H1 (cell line): ENCODE results near the gene TRPV4. TPM values are rescaled to one million over a fixed set of nuclear protein-coding genes. Genes with fewer than 3 reads are reported as not detected.

Experiments
- CTCF ChIA-PET: fragments of 300-600 bp; sonication (Branson Sonifier 250); formaldehyde crosslinking; loops from one replicate; lab custom pipeline; 2021; ENCODE audit not compliant: partially characterized antibody; lab: Charles Lee
- POLR2A ChIA-PET: fragments of 300-600 bp; sonication (Branson Sonifier 250); formaldehyde crosslinking; loops from one replicate; lab custom pipeline; 2021; ENCODE audit warnings: inconsistent platforms; ENCODE audit not compliant: partially characterized antibody; lab: Charles Lee
- DNase-seq, 2 experiments: peaks; one replicate each; pipeline versions ENCODE4 v3.0.0 to v3.0.0-alpha.2; 2010 to 2022; ENCODE audit warnings: low spot score in 2 of 2, low read depth in 1 of 2, mixed read lengths in 1 of 2
- FAIRE-seq: peaks from 2 replicates; lab custom pipeline; 2011; peaks lifted over from hg19 to GRCh38; lab: Jason Lieb, UNC
- H2AFZ ChIP-seq: 2 replicates; pipeline ENCODE4 v1.8.1; 2012; ENCODE audit warnings: low read length, inconsistent platforms
- H2AK5ac ChIP-seq: 2 replicates; pipeline ENCODE4 v1.6.1; 2013; ENCODE audit warnings: low read depth, low read length
- H2BK120ac ChIP-seq: replicated peaks from 2 replicates; pipeline ENCODE3; 2013; ENCODE audit warnings: low read depth, low read length, inconsistent platforms
- H2BK12ac ChIP-seq: 2 replicates; pipeline ENCODE4 v1.6.1; 2013; ENCODE audit warnings: low read depth, low read length
- H2BK15ac ChIP-seq: 2 replicates; pipeline ENCODE4 v1.6.1; 2013; ENCODE audit warnings: low read length
- H2BK20ac ChIP-seq: 2 replicates; pipeline ENCODE4 v1.6.1; 2013; ENCODE audit warnings: low read length
- H2BK5ac ChIP-seq: 2 replicates; pipeline ENCODE4 v1.6.1; 2013; ENCODE audit warnings: low read depth, low read length
- H3K14ac ChIP-seq: 2 replicates; pipeline ENCODE4 v1.6.1; 2013; ENCODE audit warnings: inconsistent platforms; ENCODE audit not compliant: insufficient read length
- H3K18ac ChIP-seq: 2 replicates; pipeline ENCODE4 v1.6.1; 2013; ENCODE audit warnings: low read length; ENCODE audit errors: extremely low read depth
- H3K23ac ChIP-seq: 2 replicates; pipeline ENCODE4 v1.6.1; 2013; ENCODE audit warnings: inconsistent platforms; ENCODE audit not compliant: insufficient read length
- H3K23me2 ChIP-seq: 2 replicates; pipeline ENCODE4 v1.6.1; 2013; ENCODE audit warnings: low read depth, low read length
- H3K27ac ChIP-seq: 2 replicates; pipeline ENCODE4 v1.6.1; 2011; ENCODE audit warnings: low read depth, low read length, inconsistent platforms
- H3K27me3 ChIP-seq, 4 experiments: replicated peaks in 1 of 4; 1 replicate in 1 of 4; 2 replicates in 3 of 4; pipeline versions ENCODE4 v1.6.1 to v1.8.1; 2011 to 2013; ENCODE audit warnings: low read length in 3 of 4, mild to moderate bottlenecking in 3 of 4, inconsistent platforms in 2 of 4, mixed read lengths in 2 of 4, moderate library complexity in 1 of 4; ENCODE audit not compliant: control insufficient read depth in 3 of 4, insufficient read depth in 3 of 4; ENCODE audit errors: extremely low read depth in 1 of 4
- H3K36me3 ChIP-seq, 4 experiments: 2 replicates each; pipeline versions ENCODE4 v1.6.1 to v1.8.1; 2011 to 2013; ENCODE audit warnings: mild to moderate bottlenecking in 4 of 4, low read length in 3 of 4, moderate library complexity in 2 of 4, control low read depth in 1 of 4, inconsistent platforms in 1 of 4; ENCODE audit not compliant: insufficient read depth in 4 of 4, control insufficient read depth in 2 of 4
- H3K4ac ChIP-seq: replicated peaks from 2 replicates; pipeline ENCODE3; 2013; ENCODE audit warnings: low read length, low read depth, mixed read lengths, inconsistent platforms; ENCODE audit not compliant: insufficient read length
- H3K4me1 ChIP-seq, 4 experiments: replicated peaks in 1 of 4; 1 replicate in 1 of 4; 2 replicates in 3 of 4; pipeline versions ENCODE4 v1.6.1 to v1.8.1; 2011 to 2013; ENCODE audit warnings: low read length in 3 of 4, inconsistent platforms in 2 of 4, mixed read lengths in 1 of 4; ENCODE audit not compliant: insufficient read depth in 4 of 4, control insufficient read depth in 3 of 4
- H3K4me2 ChIP-seq, 2 experiments: 2 replicates each; pipeline versions ENCODE4 v1.6.1 to v1.8.1; 2011 to 2013; ENCODE audit warnings: low read depth in 2 of 2, low read length in 2 of 2, control low read depth in 1 of 2, inconsistent platforms in 1 of 2, mild to moderate bottlenecking in 1 of 2; ENCODE audit not compliant: insufficient read depth in 1 of 2
- H3K4me3 ChIP-seq, 4 experiments: fragments of 200-600, 300-600 bp in 1 of 4; sonication (generic), shearing (Covaris generic), sonication (Bioruptor Twin) in 1 of 4; 2 replicates each; pipeline versions ENCODE4 v1.5.1 to v1.8.1; 2011 to 2016; ENCODE audit warnings: low read length in 4 of 4, low read depth in 3 of 4, control low read depth in 2 of 4, inconsistent platforms in 2 of 4, mild to moderate bottlenecking in 2 of 4, mixed read lengths in 1 of 4, moderate library complexity in 1 of 4; ENCODE audit not compliant: insufficient read depth in 2 of 4; ENCODE audit errors: extremely low read depth in 1 of 4
- H3K56ac ChIP-seq: replicated peaks from 2 replicates; pipeline ENCODE3; 2013; ENCODE audit warnings: low read depth, mild to moderate bottlenecking, mixed read lengths, low read length, inconsistent platforms; ENCODE audit not compliant: insufficient read length
- H3K79me1 ChIP-seq: 2 replicates; pipeline ENCODE4 v1.6.1; 2013; ENCODE audit warnings: low read depth, low read length, control low read depth
- H3K79me2 ChIP-seq, 2 experiments: 2 replicates each; pipeline versions ENCODE4 v1.6.1 to v1.8.1; 2012 to 2013; ENCODE audit warnings: low read length in 2 of 2, mild to moderate bottlenecking in 2 of 2, inconsistent platforms in 1 of 2; ENCODE audit not compliant: insufficient read depth in 2 of 2, control insufficient read depth in 1 of 2
- H3K9ac ChIP-seq, 4 experiments: replicated peaks in 1 of 4; 1 replicate in 1 of 4; 2 replicates in 3 of 4; pipeline versions ENCODE4 v1.6.1 to v1.8.1; 2011 to 2013; ENCODE audit warnings: low read depth in 3 of 4, low read length in 3 of 4, control low read depth in 2 of 4, mild to moderate bottlenecking in 2 of 4, moderate library complexity in 2 of 4, inconsistent platforms in 1 of 4; ENCODE audit errors: extremely low read depth in 1 of 4
- H3K9me3 ChIP-seq, 2 experiments: 2 replicates each; pipeline versions ENCODE4 v1.6.1 to v1.8.1; 2012 to 2013; ENCODE audit warnings: mild to moderate bottlenecking in 2 of 2, moderate library complexity in 2 of 2, control low read depth in 1 of 2, inconsistent platforms in 1 of 2, low read depth in 1 of 2, low read length in 1 of 2, mixed read lengths in 1 of 2; ENCODE audit not compliant: insufficient read depth in 2 of 2
- H4K20me1 ChIP-seq, 2 experiments: replicated peaks in 1 of 2; 2 replicates each; pipeline versions ENCODE3 to v1.8.1; 2011 to 2013; ENCODE audit warnings: inconsistent platforms in 2 of 2, low read length in 2 of 2, mild to moderate bottlenecking in 1 of 2; ENCODE audit not compliant: insufficient read depth in 2 of 2, control insufficient read depth in 1 of 2
- H4K5ac ChIP-seq: 2 replicates; pipeline ENCODE4 v1.6.1; 2013; ENCODE audit warnings: low read length, low read depth, mixed read lengths, inconsistent platforms; ENCODE audit not compliant: insufficient read length
- H4K8ac ChIP-seq: 2 replicates; pipeline ENCODE4 v1.8.0; 2013; ENCODE audit warnings: mild to moderate bottlenecking, moderate library complexity, low read length, inconsistent platforms; ENCODE audit not compliant: insufficient read depth; ENCODE audit errors: extremely low read depth
- H4K91ac ChIP-seq: replicated peaks from 2 replicates; pipeline ENCODE3; 2013; ENCODE audit warnings: low read length, mixed read lengths, inconsistent platforms; ENCODE audit not compliant: insufficient read length
- BACH1 ChIP-seq: IDR thresholded peaks from 2 replicates; pipeline ENCODE4 v1.6.1; 2012; ENCODE audit warnings: low read length, improper control_type of control experiment
- GABPA ChIP-seq: IDR thresholded peaks from 2 replicates; pipeline ENCODE4 v1.6.1; 2011; ENCODE audit warnings: mild to moderate bottlenecking, low read length, moderate library complexity, borderline replicate concordance; ENCODE audit not compliant: insufficient read depth
- HDAC2 ChIP-seq, 2 experiments: fragments of 300-600 bp in 1 of 2; sonication (generic) in 1 of 2; IDR thresholded peaks; 2 replicates each; pipeline ENCODE4 v1.6.1; 2011 to 2012; ENCODE audit warnings: low read depth in 2 of 2, low read length in 2 of 2, mild to moderate bottlenecking in 2 of 2, moderate library complexity in 2 of 2, borderline replicate concordance in 1 of 2, inconsistent platforms in 1 of 2
- KDM1A ChIP-seq: fragments of 200-600, 300-600 bp; sonication (generic); IDR thresholded peaks from 2 replicates; pipeline ENCODE4 v1.7.1; 2016; ENCODE audit warnings: mild to moderate bottlenecking, low read length, borderline replicate concordance
- WGBS, 2 experiments: shearing (Covaris generic) in 1 of 2; methylation state at CpG; one replicate each; pipeline versions ENCODE4 v1.1.6 to v1.1.7; 2013 to 2015; ENCODE audit warnings: low lambda C conversion rate in 2 of 2, mixed read lengths in 2 of 2, inconsistent platforms in 1 of 2, low coverage in 1 of 2, missing lambda C conversion rate in 1 of 2; ENCODE audit not compliant: insufficient replicate concordance in 2 of 2, insufficient coverage in 1 of 2, insufficient read length in 1 of 2; ENCODE audit errors: extremely low coverage in 1 of 2, missing lambda C conversion rate in 1 of 2; 5-methylcytosine and 5-hydroxymethylcytosine counted together
- polyA plus RNA-seq, 7 experiments: library from polyadenylated mRNA; depleted of rRNA in 3 of 7; stranded (reverse) in 5 of 7; unstranded in 2 of 7; fragments of >200 nt in 5 of 7; fragments of 200-250 nt in 2 of 7; gene quantifications; 1 replicate in 5 of 7; 2 replicates in 1 of 7; 4 replicates in 1 of 7; pipeline versions ENCODE4 v1.2.1 to v1.2.3, GENCODE V29; 2011 to 2013; ENCODE audit warnings: missing spikeins in 2 of 7, mixed read lengths in 2 of 7
- total RNA-seq: library from RNA; stranded (reverse); fragmentation: NEBNext Ultra II Directional; extraction: Animal tissue kit (Norgen Biotek cat#: 25700); gene quantifications from 2 replicates; pipeline ENCODE4 v1.2.1, GENCODE V29; 2021

Gene TRPV4
- total and polyA plus RNA-seq, 2 of the 8 experiments (the other 6 are each of a cell fraction or from before 2014, with no cell fraction given): 2.1 to 6.2 TPM

- no peak for FAIRE-seq
- Histone ChIP-seq H4K20me1 (no peaks in the 10 kb centered on the region), H2AK5ac (no peak overlapping the region), H2BK15ac (peak overlapping the region; percentile 61; the same call in 1 of the 2 replicates), H3K9me3 (no peaks in the 10 kb centered on the region), H3K23ac (no peak overlapping the region), H3K27me3 (no peaks in the 10 kb centered on the region), H3K36me3 (no peaks in the 10 kb centered on the region), H3K23me2 (no peaks in the 10 kb centered on the region), H3K18ac (no peak overlapping the region; the same call in 1 of the 2 replicates), H3K4me3 (no peak overlapping the region), H4K5ac (no peak overlapping the region), H3K4me1 (peaks cover 0 to 7% (median 4%) of the 10 kb centered on the region in 4 experiments; a peak in 5 of 7 replicates), H3K27ac (no peak overlapping the region), H2BK5ac (no peak overlapping the region), H3K14ac (no peak overlapping the region), H3K79me1 (no peaks in the 10 kb centered on the region), H2BK20ac (no peak overlapping the region), H3K79me2 (no peaks in the 10 kb centered on the region), H3K4ac (no peak overlapping the region), H3K4me2 (no peak overlapping the region), H3K9ac (no peak overlapping the region)
- ChIA-PET CTCF (interaction anchor here (0.6 to 10.9 kb wide), 18 partner anchors 8 to 131 kb away, joined by 3 to 183 read pairs (median 3); partner anchors contain the start of gene TRPV4), POLR2A (interaction anchor here (2.1 kb wide), 1 partner anchor 8 kb away, joined by 9 read pairs; the partner anchor contains the start of gene TRPV4)
- WGBS, 2 experiments: 85% methylated on average over 7 of the region's 7 CpGs; no CpG with 5 or more reads in 1 of the 2 experiments
- peak; percentile 81 for TF ChIP-seq KDM1A
- TF ChIP-seq GABPA: no peak
- no peak for TF ChIP-seq BACH1
- peak in 1 of 2 experiments; percentile 79; a peak in 1 of 4 replicates for TF ChIP-seq HDAC2 (IDR thresholded peaks at IDR 0.05; ENCODE audit: borderline replicate concordance in 1 of 2, low read depth in 2 of 2, low read length in 2 of 2)
- TF ChIP-seq, all 59 proteins: peak for 2
- no peak overlapping the region for H4K91ac ChIP-seq
- no peak for DNase-seq
- no peak overlapping the region for H2AFZ ChIP-seq
- H2BK12ac ChIP-seq: no peak overlapping the region; the same call in 1 of the 2 replicates
- no peak overlapping the region for H2BK120ac ChIP-seq
- H4K8ac ChIP-seq: no peak overlapping the region
- no peak overlapping the region for H3K56ac ChIP-seq
These were observed 7.3 kb upstream of the TRPV4 start for GRCh38 chr12:109840305-109841074.
